ENCODE data around the gene FIGNL2. TPM values are rescaled to one million over a fixed set of nuclear protein-coding genes. Genes with fewer than 3 reads are reported as not detected.
A peak's percentile ranks its signal among the peaks of the same experiment; 100 is the strongest.

Gene FIGNL2
- total and polyA plus RNA-seq, 2 of the 4 experiments (the other 2 are of a cell fraction): under 0.01 to 0.12 TPM

GRCh38 chr12:51812871-51813270 lies 35.6 kb downstream of the FIGNL2 start:
- Histone ChIP-seq H3K4me1 (ENCODE audit: control insufficient read depth, insufficient read depth, low read length) (0 out of 2 replicates have a peak, but pooled peaks cover 1% of the 10 kb centered on the region), H2AFZ (replicated peaks; ENCODE audit: low read length, poor library complexity) (no peak overlapping the region), H4K5ac (ENCODE audit: low read depth, low read length) (no peak overlapping the region), H4K8ac (ENCODE audit: low read depth in 2 of 2, low read length in 2 of 2) (no peak overlapping the region), H3K4me3 (ENCODE audit: insufficient read depth, low read depth, low read length) (no peak overlapping the region), H3K9ac (ENCODE audit: low read depth, low read length) (no peak overlapping the region), H3K23ac (ENCODE audit: low read depth, low read length) (no peak overlapping the region), H2BK5ac (ENCODE audit: low read depth, low read length, poor library complexity, severe bottlenecking) (no peak overlapping the region), H3K79me1 (ENCODE audit: low read depth in 1 of 2, low read length in 2 of 2) (no peaks in the 10 kb centered on the region), H4K91ac (ENCODE audit: insufficient read depth, low read depth, low read length) (no peak overlapping the region), H2AK9ac (replicated peaks; ENCODE audit: low read depth, low read length, poor library complexity) (peak overlapping the region; percentile 14), H3K14ac (replicated peaks; ENCODE audit: low read depth, low read length) (no peak overlapping the region), H4K20me1 (ENCODE audit: insufficient read depth, low read length) (no peaks in the 10 kb centered on the region; the same call in 1 of the 2 replicates), H3K9me1 (ENCODE audit: insufficient read depth, low read length) (no peaks in the 10 kb centered on the region; the same call in 1 of the 2 replicates), H3K4me2 (ENCODE audit: low read depth, low read length) (no peak overlapping the region), H2AK5ac (ENCODE audit: low read depth, low read length) (no peak overlapping the region), H3K18ac (ENCODE audit: low read depth, low read length) (no peak overlapping the region), H3K9me3 (ENCODE audit: control insufficient read depth, insufficient read depth, low read length) (no peaks in the 10 kb centered on the region), H3K36me3 (ENCODE audit: control insufficient read depth, insufficient read depth, low read length) (peaks cover 1% of the 10 kb centered on the region; the same call in 1 of the 2 replicates), H3K27ac (ENCODE audit: insufficient read depth, low read length) (no peak overlapping the region), H3K56ac (ENCODE audit: extremely low read depth, insufficient read depth, low read length) (no peak overlapping the region), H2BK15ac (ENCODE audit: low read depth, low read length) (no peak overlapping the region), H2BK20ac (ENCODE audit: low read depth, low read length) (no peak overlapping the region), H2BK120ac (ENCODE audit: low read depth, low read length) (no peak overlapping the region), H3K4ac (ENCODE audit: low read depth, low read length) (no peak overlapping the region), H3K27me3 (ENCODE audit: control insufficient read depth, insufficient read depth, low read length) (no peaks in the 10 kb centered on the region; the same call in 1 of the 2 replicates)
- no peak for ATAC-seq (ENCODE audit: low read depth)
- DNase-seq: no peak
- CTCF ChIA-PET: no interaction called here
- intact Hi-C loops (cut with micrococcal nuclease): loop anchor here (5.0 kb wide), 1 partner anchor 221 kb away; the partner anchor contains the start of gene SCN8A
- BruUV-seq (replicated peaks): no TSS peak
- POLR2A ChIA-PET (ENCODE audit: unreplicated experiment): no interaction called here
- 63% methylated on average over 7 of the region's 13 CpGs; no CpG with 5 or more reads in 1 of the 2 experiments for WGBS, 2 experiments (ENCODE audit: extremely low coverage in 2 of 2, insufficient read length in 1 of 2)
- dilution Hi-C loops (cut with HindIII; ENCODE audit: low sequenced_read_pairs, unreplicated experiment): no loop called here
- TF ChIP-seq MAFK (IDR thresholded peaks at IDR 0.05; ENCODE audit: low read depth, low read length) (no peak), RCOR1 (IDR thresholded peaks at IDR 0.05; ENCODE audit: insufficient replicate concordance, low read length) (no peak), RFX5 (IDR thresholded peaks at IDR 0.05; ENCODE audit: low read depth, low read length) (no peak), ELK1 (IDR thresholded peaks at IDR 0.05; ENCODE audit: borderline replicate concordance, low read depth, low read length) (no peak), MAZ (IDR thresholded peaks at IDR 0.05; ENCODE audit: borderline replicate concordance, low read depth, low read length) (no peak), NFE2L2 (IDR thresholded peaks at IDR 0.05; ENCODE audit: low read depth, low read length) (no peak), BHLHE40 (IDR thresholded peaks at IDR 0.05; ENCODE audit: low read depth, low read length) (no peak)
- in situ Hi-C loops (cut with MboI; ENCODE audit: low sequenced_read_pairs): no loop called here

All from IMR-90 (cell line).